HTR-8/SVneo (cell line): ENCODE results near the gene TCL1A.
"Not testable (repeated sequence)": the region's sequence is repeated elsewhere in the genome, so short reads cannot be mapped to it uniquely, and the experiment has no call there.

Source experiments
- DNase-seq: peaks from one replicate; pipeline ENCODE4 v3.0.0; 2011; ENCODE audit warnings: low spot score, mixed read lengths; ENCODE audit not compliant: insufficient read length
- FAIRE-seq: peaks from 2 replicates; lab custom pipeline; 2011; peaks lifted over from hg19 to GRCh38; lab: Jason Lieb, UNC

The TCL1A gene

DNA sequence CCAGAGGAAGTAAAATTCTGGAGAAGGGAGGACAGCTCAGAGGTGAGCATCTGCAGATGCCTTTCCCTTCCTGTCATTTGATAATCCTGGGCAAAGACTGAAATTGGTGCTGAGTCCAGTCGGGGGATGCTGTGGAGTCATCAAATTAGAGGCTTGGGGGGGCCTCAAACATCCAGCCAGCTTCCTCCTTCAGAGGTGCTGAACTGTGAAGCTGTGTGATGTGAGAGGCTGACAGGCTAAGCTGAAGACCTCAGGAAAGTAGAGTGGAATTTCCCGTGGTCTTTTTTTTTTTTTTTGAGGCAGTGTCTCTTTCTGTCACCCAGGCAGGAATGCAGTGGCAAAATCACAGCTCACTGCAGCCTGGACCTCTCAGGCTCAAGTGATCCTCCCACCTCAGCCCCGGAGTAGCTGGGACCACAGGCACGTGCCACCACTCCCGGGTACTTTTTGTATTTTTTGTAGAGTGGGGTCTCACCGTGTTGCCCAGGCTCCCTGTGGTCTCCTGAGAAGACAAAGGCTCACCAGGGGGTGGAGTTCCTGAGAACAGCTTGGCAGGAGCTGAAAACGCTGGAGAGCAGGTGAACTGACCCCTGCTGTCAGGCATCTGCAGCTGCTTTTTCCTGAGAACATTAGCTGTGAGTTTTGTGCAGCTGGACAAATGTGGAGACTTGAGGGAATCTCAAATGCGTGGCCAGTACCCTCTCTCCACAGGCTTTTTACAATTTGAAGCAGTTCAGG, 33.8 kb downstream of the TCL1A start:
- DNase-seq: no peak
- no peak for FAIRE-seq

DNA sequence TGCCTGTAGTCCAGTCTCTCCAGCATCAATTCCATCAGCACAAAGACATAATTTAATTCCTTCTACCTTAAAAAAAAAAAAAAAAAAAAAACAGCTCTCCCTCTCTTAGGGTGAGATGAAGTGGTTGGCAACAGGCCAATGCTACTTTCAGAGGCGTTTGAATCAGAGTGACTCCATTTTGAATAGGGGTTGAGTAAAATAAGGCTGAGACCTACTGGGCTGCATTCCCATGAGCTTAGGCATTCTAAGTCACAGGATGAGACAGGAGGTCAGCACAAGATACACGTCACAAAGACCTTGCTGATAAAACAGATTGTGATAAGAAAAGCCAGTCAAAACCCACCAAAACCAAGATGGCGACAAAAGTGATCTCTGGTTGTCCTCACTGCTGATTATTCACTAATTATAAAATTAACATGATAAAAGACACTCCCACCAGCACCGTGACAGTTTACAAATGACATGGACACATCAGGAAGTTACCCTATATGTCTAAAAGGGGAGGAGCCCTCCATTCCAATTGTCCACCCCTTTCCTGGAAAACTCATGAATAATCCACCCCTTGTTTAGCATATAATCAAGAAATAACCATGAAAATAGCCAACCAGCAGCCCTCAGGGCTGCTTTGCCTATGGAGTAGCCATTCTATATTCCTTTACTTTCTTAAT, 34.6 kb downstream of the TCL1A start:
- DNase-seq: no peak
- no peak for FAIRE-seq

DNA sequence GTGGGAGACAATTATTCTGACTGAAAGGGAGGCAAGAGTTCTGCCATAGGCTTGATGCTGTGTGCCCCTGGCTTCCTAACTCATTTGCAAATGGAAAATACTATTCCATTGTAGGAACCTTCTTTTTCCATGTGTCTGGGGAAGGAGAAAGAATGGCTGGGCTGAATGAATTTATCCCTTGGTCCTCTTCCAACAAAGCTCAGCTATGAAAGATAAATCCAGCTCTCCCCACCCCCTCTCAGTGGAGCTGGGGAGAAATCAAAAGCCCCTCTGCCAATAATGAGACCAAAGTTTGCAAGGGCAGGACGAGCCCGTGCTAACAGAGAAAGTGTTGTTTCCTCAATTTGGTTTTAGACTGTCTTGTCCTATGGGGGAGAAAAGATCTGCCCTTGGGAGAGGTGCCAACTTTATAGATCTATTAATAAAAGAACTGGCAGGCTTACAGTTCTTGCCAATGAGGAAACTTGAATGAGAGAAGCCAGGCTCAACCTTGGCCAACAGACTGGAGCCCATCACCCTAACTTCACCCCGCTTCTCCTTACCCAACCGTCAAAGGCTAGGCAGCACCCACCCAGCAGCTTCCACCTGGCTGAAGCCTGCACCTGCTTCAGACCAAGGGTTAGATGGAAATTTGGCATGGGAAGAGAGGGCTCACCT, 36.6 kb downstream of the TCL1A start:
- DNase-seq: no peak
- FAIRE-seq: no peak

DNA sequence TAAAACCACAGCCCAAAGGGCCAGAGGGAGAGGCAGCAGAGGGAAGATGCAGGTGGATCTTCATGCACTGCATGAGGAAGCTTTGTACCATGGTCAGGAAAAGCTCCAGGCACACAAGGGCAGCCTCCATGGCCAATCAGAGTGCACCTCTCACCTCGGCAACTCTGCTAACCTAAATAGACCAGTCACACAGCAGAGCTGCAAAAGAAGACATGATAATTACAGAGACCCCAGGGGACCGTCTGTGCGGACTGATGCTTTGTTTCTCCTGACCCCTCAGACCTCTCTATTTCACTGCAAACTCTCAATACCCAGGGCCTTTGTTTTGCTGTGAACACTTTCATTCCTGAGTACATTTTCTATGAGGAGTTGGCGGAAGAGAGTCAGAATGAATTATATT, 38.4 kb downstream of the TCL1A start:
- DNase-seq (no peak), FAIRE-seq (no peak)

DNA sequence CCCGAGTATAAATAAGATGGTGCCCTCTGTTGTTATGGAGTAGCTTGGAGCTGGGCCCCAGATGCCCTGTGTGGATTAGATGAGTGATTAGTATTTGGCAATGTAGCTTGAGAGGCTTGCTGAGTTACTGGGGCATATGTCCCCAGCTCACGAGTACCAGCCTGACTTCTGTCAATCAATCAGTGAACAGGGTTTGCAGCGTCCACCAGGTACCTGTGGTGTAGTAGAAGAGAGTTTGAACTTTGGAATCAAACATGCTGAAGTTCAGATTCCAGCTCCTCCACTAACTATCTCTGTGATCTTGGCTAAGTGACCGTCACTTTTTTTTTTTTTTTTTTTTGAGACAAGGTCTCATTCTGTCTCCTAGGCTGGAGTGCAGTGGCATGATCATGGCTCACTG, 39.3 kb downstream of the TCL1A start:
- FAIRE-seq (no peak), DNase-seq (no peak)

DNA sequence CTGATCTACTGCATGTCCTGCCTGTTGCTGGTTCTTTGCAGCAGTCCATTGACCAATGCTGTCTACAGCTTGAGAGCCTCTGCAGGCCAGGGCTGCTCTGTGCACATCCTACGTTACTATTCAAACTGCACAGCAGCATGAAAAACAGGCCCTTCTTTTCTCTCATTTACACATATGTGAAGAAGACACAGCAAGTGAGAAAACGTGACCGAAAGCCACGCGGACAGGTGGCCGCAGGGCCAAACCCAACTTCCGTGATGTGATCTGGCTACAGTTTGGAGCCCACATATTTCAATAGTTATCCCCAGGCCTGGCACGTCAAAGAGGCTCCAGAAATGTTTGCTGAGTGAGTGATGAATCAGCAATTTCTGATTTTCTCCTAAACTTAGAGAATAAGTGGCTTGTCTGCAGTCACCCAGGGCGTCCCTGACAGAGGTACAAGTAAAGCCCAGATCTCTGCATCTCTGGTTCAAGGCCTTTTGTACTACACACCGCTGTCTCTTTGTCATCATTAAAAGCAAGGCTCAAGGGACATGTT, 45.6 kb downstream of the TCL1A start:
- no peak for DNase-seq
- FAIRE-seq: no peak

DNA sequence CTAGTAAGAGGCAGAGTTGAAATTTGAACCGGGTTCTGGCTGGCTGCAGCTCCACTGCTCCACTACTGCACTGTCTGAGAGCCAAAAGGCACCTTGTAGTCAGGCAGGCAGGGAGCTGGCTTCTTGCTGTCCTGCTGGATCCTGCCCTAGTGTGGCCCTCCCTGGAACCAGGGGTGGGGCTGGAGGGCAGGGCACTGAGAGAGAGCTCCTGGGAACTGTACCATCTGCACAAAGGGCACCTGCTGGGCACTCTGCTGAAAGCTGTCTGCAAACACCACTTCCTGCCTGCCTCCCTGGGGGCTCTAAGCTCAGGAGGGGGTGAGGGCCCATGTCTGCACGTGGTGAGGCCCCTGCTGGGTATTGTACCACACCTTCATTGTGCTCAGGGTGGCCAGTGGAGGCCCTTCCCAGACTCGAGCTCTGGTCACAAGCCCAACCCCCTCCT, 46.7 kb downstream of the TCL1A start:
- DNase-seq: no peak

DNA sequence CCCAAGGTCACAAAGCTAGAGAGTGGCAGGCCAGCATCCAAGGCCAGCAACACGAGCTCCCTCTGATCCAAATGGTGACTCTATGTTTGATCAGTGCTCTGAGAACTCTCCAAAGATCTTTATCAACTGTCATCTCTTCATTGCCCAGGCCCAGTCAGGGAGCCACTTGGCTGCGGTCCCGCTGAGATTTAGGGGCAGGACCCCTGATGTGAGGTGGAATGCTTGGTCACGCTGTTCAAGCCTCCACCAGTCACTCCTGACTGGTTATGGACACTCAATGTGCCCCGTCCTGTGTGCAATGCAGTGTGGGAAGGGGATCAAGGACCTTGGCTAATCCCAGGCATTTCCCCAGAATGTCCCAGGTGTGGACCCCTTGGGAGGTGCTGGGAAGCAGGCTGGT, 47.5 kb downstream of the TCL1A start:
- FAIRE-seq (no peak), DNase-seq (no peak)

More for the DNA sequence above, 46.7 kb downstream of the TCL1A start:
- no peak for FAIRE-seq

DNA sequence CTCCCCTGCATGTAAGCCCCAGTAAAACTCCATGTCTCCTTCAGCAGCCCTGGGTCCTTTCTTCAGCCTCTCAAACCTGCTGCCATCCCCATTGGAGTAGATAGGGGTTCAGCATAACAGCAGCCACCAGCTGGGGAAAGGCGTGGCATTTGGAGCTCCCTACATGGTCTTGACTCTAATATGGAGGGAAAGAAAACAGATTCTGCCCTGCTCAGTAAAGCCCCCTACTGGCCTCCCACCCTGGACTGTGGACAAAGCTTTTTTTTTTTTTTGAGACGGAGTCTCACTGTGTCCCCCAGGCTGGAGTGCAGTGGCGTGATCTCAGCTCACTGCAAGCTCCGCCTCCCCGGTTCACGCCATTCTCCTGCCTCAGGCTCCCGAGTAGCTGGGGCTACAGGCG, 48.4 kb downstream of the TCL1A start:
- FAIRE-seq, DNase-seq: not testable (repeated sequence)

DNA sequence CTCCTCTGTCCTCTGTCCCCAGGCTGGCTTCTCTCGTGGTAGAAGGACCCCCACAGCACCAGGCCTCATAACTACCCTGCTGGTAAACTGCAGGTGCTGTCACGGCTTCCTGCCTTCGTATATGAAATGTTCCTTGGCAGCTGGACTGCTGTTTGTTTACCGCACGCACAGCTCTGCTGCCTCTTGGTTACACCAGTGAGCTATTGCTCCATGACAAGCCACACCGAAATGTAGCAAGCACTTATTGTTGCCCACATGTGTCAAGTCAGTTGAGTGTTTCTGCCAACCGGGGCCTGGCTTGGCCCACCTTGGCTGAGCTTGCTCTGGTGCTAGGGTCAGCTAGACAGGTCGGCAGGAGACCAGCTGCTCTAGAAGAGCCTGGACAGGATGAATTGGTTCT, 49.4 kb downstream of the TCL1A start:
- FAIRE-seq (no peak), DNase-seq (no peak)

DNA sequence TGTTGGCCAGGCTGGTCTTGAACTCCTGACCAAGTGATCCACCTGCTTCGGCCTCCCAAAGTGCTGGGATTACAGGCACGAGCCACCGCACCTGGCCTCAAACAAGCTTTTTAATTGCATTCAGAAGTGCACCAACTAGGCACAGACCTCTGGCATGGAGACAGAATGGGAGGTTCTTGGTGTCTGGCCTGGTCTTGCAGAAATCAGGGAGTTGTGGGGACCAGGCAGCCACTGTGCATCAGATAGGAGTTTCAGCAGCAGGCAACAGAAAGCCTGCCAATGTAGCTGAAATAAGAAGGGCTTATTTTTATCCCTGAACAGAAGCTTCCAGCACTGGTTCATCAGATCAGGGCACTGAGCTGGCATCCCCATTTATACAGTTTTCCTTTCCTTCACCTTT, 49.9 kb downstream of the TCL1A start:
- no peak for DNase-seq
- FAIRE-seq: no peak

DNA sequence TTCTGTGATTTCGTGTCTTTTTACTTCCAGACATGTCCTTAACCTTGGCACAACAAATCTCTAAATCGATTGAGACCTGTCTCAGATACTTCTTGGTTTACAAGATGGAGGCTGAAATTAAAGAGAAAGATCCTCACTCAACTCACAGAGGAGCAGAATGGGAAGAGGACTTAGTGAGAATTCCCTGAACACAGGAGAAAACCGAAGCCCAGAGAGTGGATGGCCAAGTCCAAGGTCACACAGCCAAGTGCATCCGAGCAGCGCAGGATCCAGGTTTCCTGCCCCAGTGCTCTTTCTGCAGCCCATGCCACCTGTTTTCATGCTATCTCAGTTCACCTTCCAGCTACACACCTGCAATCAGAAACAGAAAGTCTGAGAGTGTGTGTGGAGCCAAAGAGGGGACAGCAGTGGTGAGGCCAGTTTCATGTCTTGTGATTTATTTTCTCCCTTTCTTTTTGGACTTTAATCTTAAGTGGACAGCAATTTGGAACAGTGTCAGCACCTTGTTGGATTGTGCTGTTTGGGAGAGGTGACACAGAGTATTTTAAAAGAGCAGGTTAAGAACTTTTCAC, 50.6 kb downstream of the TCL1A start:
- FAIRE-seq: no peak
- no peak for DNase-seq

DNA sequence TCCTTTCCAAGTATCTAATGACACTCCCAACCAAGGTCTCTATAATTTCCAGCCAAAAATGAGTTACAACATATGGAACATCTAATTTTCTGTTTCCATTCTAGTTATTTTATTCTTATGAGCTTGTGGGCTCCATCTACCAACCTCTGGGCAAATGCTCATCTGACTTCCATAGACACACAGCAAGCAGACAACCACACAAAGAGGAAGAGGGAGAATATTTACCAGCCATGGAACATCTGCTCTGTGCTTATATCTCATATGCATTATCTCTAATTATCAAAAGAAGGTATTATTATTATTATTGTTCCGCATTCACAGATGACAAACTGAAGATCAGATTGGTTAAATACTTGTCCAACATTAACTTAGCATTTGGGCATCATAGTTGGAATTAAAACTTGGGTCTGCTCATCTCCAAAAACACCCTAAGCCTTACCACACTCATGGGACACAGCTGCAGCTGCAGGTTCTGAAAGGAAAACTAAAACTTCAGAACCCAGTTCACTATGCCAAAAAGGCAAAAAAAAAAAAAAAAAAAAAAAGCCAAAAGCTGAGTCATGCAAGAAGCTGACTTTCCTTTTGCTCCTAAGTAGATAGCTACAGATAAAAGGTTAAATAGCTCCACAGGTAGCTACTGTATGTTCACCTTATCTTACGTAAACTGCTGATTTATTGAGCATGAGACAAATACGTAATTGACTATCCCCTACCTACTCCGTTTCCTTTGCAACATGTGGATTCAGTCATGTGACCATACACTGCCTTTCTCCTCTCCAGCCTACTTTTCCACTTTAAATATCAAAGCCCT, 51.3 kb downstream of the TCL1A start:
- FAIRE-seq (no peak), DNase-seq (no peak)

DNA sequence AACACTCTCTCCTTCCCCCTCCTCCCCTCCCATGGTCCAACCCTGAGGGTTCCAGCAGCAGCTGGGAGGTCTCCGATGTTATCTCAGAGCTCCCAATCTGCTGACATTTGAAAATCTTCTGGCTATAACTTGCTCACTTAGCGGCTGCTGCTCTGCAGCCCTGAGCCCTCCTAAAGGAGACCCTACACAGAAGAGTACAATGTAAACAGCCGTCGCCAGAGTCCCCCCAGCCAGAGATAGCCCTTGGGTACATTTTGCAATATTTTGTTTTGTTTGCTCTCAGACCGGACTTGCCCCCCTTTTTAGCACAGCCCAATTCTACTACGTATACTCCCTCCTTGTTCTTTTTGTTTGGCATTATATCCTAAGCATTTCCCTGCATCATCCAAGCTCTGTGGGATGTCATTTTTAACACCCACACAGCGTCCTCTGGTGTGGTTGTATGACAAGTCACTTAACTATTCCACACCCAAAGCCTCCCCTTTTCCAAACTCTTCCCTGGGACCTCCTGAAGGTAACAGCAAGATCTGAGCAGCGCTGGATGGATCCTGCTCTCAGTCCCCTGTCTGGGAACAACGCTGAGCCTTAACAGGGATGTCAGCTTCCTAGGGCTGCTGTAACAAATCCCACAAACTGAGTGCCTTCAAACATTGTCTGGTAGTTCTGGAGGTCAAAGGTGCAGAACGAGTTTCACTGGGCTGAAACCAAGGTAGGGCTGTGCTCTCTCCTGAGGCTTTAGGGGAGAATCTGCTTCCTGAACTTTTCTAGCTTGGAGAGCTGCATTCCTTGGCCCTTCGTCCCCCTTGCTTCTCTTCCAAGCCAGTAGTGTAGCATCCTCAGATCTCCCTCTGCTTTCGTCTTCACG, 53.0 kb downstream of the TCL1A start:
- no peak for DNase-seq
- FAIRE-seq: no peak

DNA sequence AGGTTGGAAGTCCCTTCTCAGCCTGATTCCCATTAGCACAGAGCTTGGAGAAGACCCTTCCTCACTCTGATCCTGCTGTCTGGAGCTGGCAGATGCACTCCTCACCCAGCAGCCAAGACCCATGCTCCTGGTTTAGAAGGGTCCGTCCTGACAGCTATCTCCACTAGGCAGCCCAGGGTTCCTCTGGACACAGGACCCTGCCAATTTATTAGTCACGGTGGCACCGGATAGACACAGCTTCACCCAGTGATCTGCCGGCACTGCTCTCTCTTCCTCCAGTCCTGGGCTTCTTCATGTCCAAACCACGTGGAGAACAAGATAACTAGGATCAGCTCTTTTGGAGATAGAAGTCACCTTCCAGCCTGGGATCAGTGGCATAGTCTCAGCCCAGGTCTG, 53.9 kb downstream of the TCL1A start:
- no peak for FAIRE-seq
- DNase-seq: no peak
